HG03159 (cell line): Measurements from ENCODE around the gene TCIRG1.

Experiments
- ATAC-seq: cut with Tn5 transposase; IDR thresholded peaks from one replicate; pipeline ENCODE4 v1.9.1; 2021; ENCODE audit warnings: mild to moderate bottlenecking, moderate library complexity; ENCODE audit not compliant: unreplicated experiment

The TCIRG1 gene

GRCh38 chr11:68016904-68017817 lies 21.7 kb upstream of the TCIRG1 start:
- ATAC-seq = no peak

- ATAC-seq = no peak
These were observed 20.7 kb upstream of the TCIRG1 start for GRCh38 chr11:68017980-68018729.

- no peak for ATAC-seq
These were observed 20.1 kb upstream of the TCIRG1 start for GRCh38 chr11:68018730-68019190.

- no peak for ATAC-seq
These were observed 19.3 kb upstream of the TCIRG1 start for GRCh38 chr11:68019486-68019885.

GRCh38 chr11:68020575-68020974 lies 18.2 kb upstream of the TCIRG1 start:
- ATAC-seq = no peak

- ATAC-seq = no peak
These were observed 17.5 kb upstream of the TCIRG1 start for GRCh38 chr11:68021167-68021787.

GRCh38 chr11:68022531-68022930 lies 16.3 kb upstream of the TCIRG1 start:
- ATAC-seq = no peak

GRCh38 chr11:68024508-68024907 lies 14.3 kb upstream of the TCIRG1 start:
- no peak for ATAC-seq

GRCh38 chr11:68025047-68025446 lies 13.8 kb upstream of the TCIRG1 start:
- no peak for ATAC-seq

GRCh38 chr11:68026391-68027105 lies 12.3 kb upstream of the TCIRG1 start:
- ATAC-seq = no peak

- no peak for ATAC-seq
These were observed 11.2 kb upstream of the TCIRG1 start for GRCh38 chr11:68027667-68028066.

GRCh38 chr11:68028802-68029545 lies 9.9 kb upstream of the TCIRG1 start:
- no peak for ATAC-seq

- peak; percentile 93 for ATAC-seq
These were observed 8.3 kb upstream of the TCIRG1 start, which contains the start of gene NDUFS8 for GRCh38 chr11:68030318-68031143. Gene NDUFS8, plus strand, starts transcription at chr11:68030681. Its CDS starts 1,471 bp downstream, at chr11:68032152.

- no peak for ATAC-seq
These were observed 7.7 kb upstream of the TCIRG1 start for GRCh38 chr11:68031144-68031464.

- no peak for ATAC-seq
These were observed 6.8 kb upstream of the TCIRG1 start for GRCh38 chr11:68032003-68032402.

GRCh38 chr11:68032997-68033707 lies 5.7 kb upstream of the TCIRG1 start:
- no peak for ATAC-seq

- no peak for ATAC-seq
These were observed 5.1 kb upstream of the TCIRG1 start for GRCh38 chr11:68033708-68034045.

GRCh38 chr11:68035266-68035876 lies 3.5 kb upstream of the TCIRG1 start:
- no peak for ATAC-seq
